GM21381 (cell line): Measurements from ENCODE around the gene WNT5B.
"Not testable (repeated sequence)": the region's sequence is repeated elsewhere in the genome, so short reads cannot be mapped to it uniquely, and the experiment has no call there.

ENCODE experiments used
- ATAC-seq: cut with Tn5 transposase; IDR thresholded peaks from one replicate; pipeline ENCODE4 v1.9.1; 2021; ENCODE audit warnings: mild to moderate bottlenecking, moderate library complexity; ENCODE audit not compliant: unreplicated experiment

WNT5B gene

GRCh38 chr12:1595690-1596347 lies 33.2 kb upstream of the WNT5B start:
- no peak for ATAC-seq

GRCh38 chr12:1598757-1599156 lies 30.3 kb upstream of the WNT5B start:
- no peak for ATAC-seq

- ATAC-seq = not testable (repeated sequence)
These were observed 26.3 kb upstream of the WNT5B start for GRCh38 chr12:1602706-1603105.

GRCh38 chr12:1603269-1603993 lies 25.6 kb upstream of the WNT5B start:
- no peak for ATAC-seq

GRCh38 chr12:1604464-1604863 lies 24.6 kb upstream of the WNT5B start:
- ATAC-seq = no peak

GRCh38 chr12:1605129-1606020 lies 23.7 kb upstream of the WNT5B start:
- ATAC-seq = peak; percentile 35

GRCh38 chr12:1606021-1606622 lies 22.9 kb upstream of the WNT5B start:
- peak; percentile 57 for ATAC-seq

GRCh38 chr12:1607940-1608712 lies 20.9 kb upstream of the WNT5B start:
- no peak for ATAC-seq

GRCh38 chr12:1608713-1609119 lies 20.3 kb upstream of the WNT5B start:
- ATAC-seq = no peak

- no peak for ATAC-seq
These were observed 18.9 kb upstream of the WNT5B start for GRCh38 chr12:1610072-1610643.

- ATAC-seq = no peak
These were observed 17.0 kb upstream of the WNT5B start for GRCh38 chr12:1611803-1612572.

- no peak for ATAC-seq
These were observed 15.2 kb upstream of the WNT5B start for GRCh38 chr12:1613860-1614259.

- ATAC-seq = no peak
These were observed 14.7 kb upstream of the WNT5B start for GRCh38 chr12:1614360-1614759.

- no peak for ATAC-seq
These were observed 12.6 kb upstream of the WNT5B start for GRCh38 chr12:1616233-1617066.

GRCh38 chr12:1618489-1618888 lies 10.5 kb upstream of the WNT5B start:
- no peak for ATAC-seq

GRCh38 chr12:1619159-1619558 lies 9.9 kb upstream of the WNT5B start:
- ATAC-seq = no peak

- peak; percentile 60 for ATAC-seq
These were observed 9.4 kb upstream of the WNT5B start for GRCh38 chr12:1619587-1619986.

GRCh38 chr12:1620092-1620491 lies 8.9 kb upstream of the WNT5B start:
- no peak for ATAC-seq
